ENCODE results near the gene PSMD8. TPM values are rescaled to one million over a fixed set of nuclear protein-coding genes. Genes with fewer than 3 reads are reported as not detected.
A peak's percentile ranks its signal among the peaks of the same experiment; 100 is the strongest.
"Not testable (repeated sequence)": the region's sequence is repeated elsewhere in the genome, so short reads cannot be mapped to it uniquely, and the experiment has no call there.

PSMD8 gene
- total RNA-seq, 1 donor from 2014 or later, result 134 TPM

- no peaks in the 10 kb centered on the region for H3K27me3 Mint-ChIP-seq
- ATAC-seq (ENCODE audit: low read depth), result no peak
Measured at GRCh38 chr19:38404858-38405257, 30.5 kb downstream of the PSMD8 start.

DNA sequence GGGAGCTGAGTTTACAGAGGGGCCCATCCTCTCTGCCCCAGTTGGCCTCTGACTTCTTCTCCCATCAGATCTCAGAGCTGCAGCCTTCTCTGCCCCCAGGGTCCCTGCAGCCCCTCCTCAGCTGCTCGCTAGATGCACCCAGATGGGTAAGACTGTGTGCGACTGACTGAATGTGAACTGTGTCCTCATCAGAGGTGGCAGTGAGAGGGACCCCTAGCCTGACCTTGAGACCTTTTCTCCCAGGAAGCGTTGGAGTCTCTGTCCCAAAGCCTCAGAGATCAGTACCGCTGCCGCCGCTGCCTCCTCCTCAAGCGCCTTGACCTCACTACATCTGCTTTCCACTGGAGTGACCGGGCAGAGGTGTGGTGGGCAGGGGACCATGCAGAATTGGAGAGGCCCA, 30.9 kb downstream of the PSMD8 start:
- intact Hi-C loops (cut with micrococcal nuclease), result no loop called here

More at GRCh38 chr19:38404858-38405257, 30.5 kb downstream of the PSMD8 start:
- Mint-ChIP-seq H3K9me3 (no peaks in the 10 kb centered on the region), H3K27ac (no peak overlapping the region), H3K36me3 (ENCODE audit: low read depth) (peaks cover 27% of the 10 kb centered on the region), H3K4me1 (peaks cover 22% of the 10 kb centered on the region), H3K4me3 (peak overlapping the region; percentile 91)
- intact Hi-C loops (cut with micrococcal nuclease), result loop anchor here (5.0 kb wide), 1 partner anchor 508 kb away; no protein-coding TSS in a partner anchor
- DNase-seq, result no peak
- ChIA-PET CTCF (interaction anchor here (2.3 to 4.5 kb wide), 4 partner anchors 21 to 483 kb away, joined by 14 to 80 read pairs (median 26); partner anchors contain the start of genes PSMD8 and RASGRP4), POLR2A (interaction anchor here (1.0 to 3.2 kb wide), 2 partner anchors 22 to 26 kb away, joined by 3 to 31 read pairs; partner anchors contain the start of gene RASGRP4)
- TF ChIP-seq, protein P1, sequence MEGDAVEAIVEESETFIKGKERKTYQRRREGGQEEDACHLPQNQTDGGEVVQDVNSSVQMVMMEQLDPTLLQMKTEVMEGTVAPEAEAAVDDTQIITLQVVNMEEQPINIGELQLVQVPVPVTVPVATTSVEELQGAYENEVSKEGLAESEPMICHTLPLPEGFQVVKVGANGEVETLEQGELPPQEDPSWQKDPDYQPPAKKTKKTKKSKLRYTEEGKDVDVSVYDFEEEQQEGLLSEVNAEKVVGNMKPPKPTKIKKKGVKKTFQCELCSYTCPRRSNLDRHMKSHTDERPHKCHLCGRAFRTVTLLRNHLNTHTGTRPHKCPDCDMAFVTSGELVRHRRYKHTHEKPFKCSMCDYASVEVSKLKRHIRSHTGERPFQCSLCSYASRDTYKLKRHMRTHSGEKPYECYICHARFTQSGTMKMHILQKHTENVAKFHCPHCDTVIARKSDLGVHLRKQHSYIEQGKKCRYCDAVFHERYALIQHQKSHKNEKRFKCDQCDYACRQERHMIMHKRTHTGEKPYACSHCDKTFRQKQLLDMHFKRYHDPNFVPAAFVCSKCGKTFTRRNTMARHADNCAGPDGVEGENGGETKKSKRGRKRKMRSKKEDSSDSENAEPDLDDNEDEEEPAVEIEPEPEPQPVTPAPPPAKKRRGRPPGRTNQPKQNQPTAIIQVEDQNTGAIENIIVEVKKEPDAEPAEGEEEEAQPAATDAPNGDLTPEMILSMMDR (IDR thresholded peaks at IDR 0.05), result no peak

DNA sequence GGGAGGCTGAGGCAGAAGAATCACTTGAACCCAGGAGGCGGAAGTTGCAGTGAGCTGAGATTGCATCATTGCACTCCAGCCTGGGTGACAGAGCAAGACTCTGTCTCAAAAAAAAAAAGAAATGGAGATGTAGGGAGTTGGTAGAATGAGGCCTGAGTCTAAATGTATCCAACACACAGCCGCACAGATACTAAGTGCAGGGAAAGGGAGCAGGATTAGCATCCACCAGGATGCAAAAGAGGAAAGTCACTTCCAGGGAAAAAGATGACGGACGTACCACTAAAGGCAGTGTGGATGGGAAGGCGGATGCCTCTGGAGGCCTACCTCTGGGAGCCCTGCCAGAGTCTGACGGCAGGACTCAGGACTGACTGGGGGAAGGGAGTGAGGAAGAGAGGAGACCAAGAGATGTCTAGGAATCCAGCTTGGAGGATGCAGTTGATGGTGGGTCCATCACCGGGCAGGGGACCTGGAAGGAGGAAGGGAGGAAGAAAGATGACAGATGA, 35.3 kb downstream of the PSMD8 start:
- H3K36me3 Mint-ChIP-seq (ENCODE audit: low read depth), result peaks cover 27% of the 10 kb centered on the region
- no peak for ATAC-seq (ENCODE audit: low read depth)
- DNase-seq, result no peak
- no peak overlapping the region for H3K27ac Mint-ChIP-seq
- TF ChIP-seq, protein P1 (IDR thresholded peaks at IDR 0.05), result no peak
- H3K4me1 Mint-ChIP-seq, result peaks cover 4% of the 10 kb centered on the region
- H3K4me3 Mint-ChIP-seq, result no peak overlapping the region
- intact Hi-C loops (cut with micrococcal nuclease), result no loop called here
- ChIA-PET POLR2A (interaction anchor here (2.4 kb wide), 1 partner anchor 15 kb away, joined by 6 read pairs; no protein-coding TSS in a partner anchor), CTCF (no interaction called here)
- H3K27me3 Mint-ChIP-seq, result no peaks in the 10 kb centered on the region
- no peaks in the 10 kb centered on the region for H3K9me3 Mint-ChIP-seq

More for the DNA sequence above, 30.9 kb downstream of the PSMD8 start:
- DNase-seq (no peak), ATAC-seq (ENCODE audit: low read depth) (no peak)
- peak overlapping the region; percentile 41 for H3K4me3 Mint-ChIP-seq
- no peak overlapping the region for H3K27ac Mint-ChIP-seq
- POLR2A ChIA-PET, result interaction anchor here (0.6 to 3.2 kb wide), 4 partner anchors 22 to 1029 kb away, joined by 3 to 31 read pairs (median 3); partner anchors contain the start of gene RASGRP4
- CTCF ChIA-PET, result interaction anchor here (3.3 to 4.5 kb wide), 2 partner anchors 20 to 230 kb away, joined by 29 to 80 read pairs; partner anchors contain the start of gene RASGRP4
- peaks cover 22% of the 10 kb centered on the region for H3K4me1 Mint-ChIP-seq
- TF ChIP-seq, protein P1 (IDR thresholded peaks at IDR 0.05), result no peak
- peaks cover 27% of the 10 kb centered on the region for H3K36me3 Mint-ChIP-seq (ENCODE audit: low read depth)
- no peaks in the 10 kb centered on the region for H3K9me3 Mint-ChIP-seq
- H3K27me3 Mint-ChIP-seq, result no peaks in the 10 kb centered on the region

- ATAC-seq (ENCODE audit: low read depth); intact Hi-C loops (cut with micrococcal nuclease); H3K4me3 Mint-ChIP-seq; CTCF ChIA-PET; H3K9me3 Mint-ChIP-seq; H3K27me3 Mint-ChIP-seq; H3K4me1 Mint-ChIP-seq; H3K27ac Mint-ChIP-seq; DNase-seq: not testable (repeated sequence)
- peaks cover 22% of the 10 kb centered on the region for H3K36me3 Mint-ChIP-seq (ENCODE audit: low read depth)
- POLR2A ChIA-PET, result interaction anchor here (2.4 kb wide), 1 partner anchor 15 kb away, joined by 6 read pairs; no protein-coding TSS in a partner anchor
Measured at GRCh38 chr19:38410407-38410806, 36.0 kb downstream of the PSMD8 start.

GRCh38 chr19:38411041-38411712, 36.8 kb downstream of the PSMD8 start:
- Mint-ChIP-seq H3K36me3 (ENCODE audit: low read depth) (peaks cover 21% of the 10 kb centered on the region), H3K4me1 (no peaks in the 10 kb centered on the region), H3K9me3 (no peaks in the 10 kb centered on the region), H3K27me3 (no peaks in the 10 kb centered on the region), H3K27ac (no peak overlapping the region), H3K4me3 (no peak overlapping the region)
- TF ChIP-seq, protein P1 (IDR thresholded peaks at IDR 0.05), result no peak
- ChIA-PET CTCF (no interaction called here), POLR2A (interaction anchor here (0.7 kb wide), 1 partner anchor 8 kb away, joined by 3 read pairs; the partner anchor contains the start of gene FAM98C)
- no peak for DNase-seq
- intact Hi-C loops (cut with micrococcal nuclease), result no loop called here
- no peak for ATAC-seq (ENCODE audit: low read depth)

- H3K4me1 Mint-ChIP-seq; intact Hi-C loops (cut with micrococcal nuclease); ATAC-seq (ENCODE audit: low read depth); H3K27me3 Mint-ChIP-seq; H3K4me3 Mint-ChIP-seq; H3K9me3 Mint-ChIP-seq; H3K27ac Mint-ChIP-seq; CTCF ChIA-PET; DNase-seq: not testable (repeated sequence)
- POLR2A ChIA-PET, result interaction anchor here (0.6 to 0.7 kb wide), 2 partner anchors 9 to 197 kb away, joined by 3 read pairs; partner anchors contain the start of gene FAM98C
- H3K36me3 Mint-ChIP-seq (ENCODE audit: low read depth), result peaks cover 17% of the 10 kb centered on the region
Measured at GRCh38 chr19:38411898-38412297, 37.5 kb downstream of the PSMD8 start.
